Left ventricle myocardium inferior (tissue), 1 donor: Measurements from ENCODE around the gene USP22. TPM values are rescaled to one million over a fixed set of nuclear protein-coding genes. Genes with fewer than 3 reads are reported as not detected.
A peak's percentile ranks its signal among the peaks of the same experiment; 100 is the strongest.

Experiments
- DNase-seq: peaks from one replicate; pipeline ENCODE4 v3.0.0-alpha.2; 2020
- H3K27ac ChIP-seq: fragments of 200-600 bp; replicated peaks from 2 replicates; pipeline ENCODE4 v1.8.0; 2021
- H3K27me3 ChIP-seq: fragments of 200-600 bp; 2 replicates; pipeline ENCODE4 v1.8.0; 2021; ENCODE audit warnings: low read depth
- H3K36me3 ChIP-seq: fragments of 200-600 bp; 2 replicates; pipeline ENCODE4 v1.8.0; 2021
- H3K4me1 ChIP-seq: fragments of 200-600 bp; 2 replicates; pipeline ENCODE4 v1.8.0; 2021
- H3K4me3 ChIP-seq: fragments of 200-600 bp; 2 replicates; pipeline ENCODE4 v1.8.0; 2021; ENCODE audit warnings: mild to moderate bottlenecking, moderate library complexity
- H3K9me3 ChIP-seq: fragments of 200-600 bp; replicated peaks from 2 replicates; pipeline ENCODE4 v1.8.0; 2021
- intact Hi-C: fragments of 100-400 bp; cut with micrococcal nuclease; formaldehyde crosslinking; loops from one replicate; pipeline ENCODE4 v1.11.0; 2022
- total RNA-seq: library from RNA; stranded (reverse); fragmentation: NEBNext Ultra II Directional; extraction: Animal tissue kit (Norgen Biotek cat#: 25700); gene quantifications from one replicate; pipeline ENCODE4 v1.2.1, GENCODE V29; 2021
- TF ChIP-seq, protein P1 (sequence below): fragments of 200-600 bp; IDR thresholded peaks from 2 replicates; pipeline ENCODE4 v1.8.0; 2021; ENCODE audit warnings: antibody characterized with exemption, mild to moderate bottlenecking, borderline replicate concordance
- donor health status: DM: no; HTN: yes; CAD: no; lungs with severe emphysema.

USP22 gene
- total RNA-seq, 1 donor from 2014 or later, result 159 TPM

DNA sequence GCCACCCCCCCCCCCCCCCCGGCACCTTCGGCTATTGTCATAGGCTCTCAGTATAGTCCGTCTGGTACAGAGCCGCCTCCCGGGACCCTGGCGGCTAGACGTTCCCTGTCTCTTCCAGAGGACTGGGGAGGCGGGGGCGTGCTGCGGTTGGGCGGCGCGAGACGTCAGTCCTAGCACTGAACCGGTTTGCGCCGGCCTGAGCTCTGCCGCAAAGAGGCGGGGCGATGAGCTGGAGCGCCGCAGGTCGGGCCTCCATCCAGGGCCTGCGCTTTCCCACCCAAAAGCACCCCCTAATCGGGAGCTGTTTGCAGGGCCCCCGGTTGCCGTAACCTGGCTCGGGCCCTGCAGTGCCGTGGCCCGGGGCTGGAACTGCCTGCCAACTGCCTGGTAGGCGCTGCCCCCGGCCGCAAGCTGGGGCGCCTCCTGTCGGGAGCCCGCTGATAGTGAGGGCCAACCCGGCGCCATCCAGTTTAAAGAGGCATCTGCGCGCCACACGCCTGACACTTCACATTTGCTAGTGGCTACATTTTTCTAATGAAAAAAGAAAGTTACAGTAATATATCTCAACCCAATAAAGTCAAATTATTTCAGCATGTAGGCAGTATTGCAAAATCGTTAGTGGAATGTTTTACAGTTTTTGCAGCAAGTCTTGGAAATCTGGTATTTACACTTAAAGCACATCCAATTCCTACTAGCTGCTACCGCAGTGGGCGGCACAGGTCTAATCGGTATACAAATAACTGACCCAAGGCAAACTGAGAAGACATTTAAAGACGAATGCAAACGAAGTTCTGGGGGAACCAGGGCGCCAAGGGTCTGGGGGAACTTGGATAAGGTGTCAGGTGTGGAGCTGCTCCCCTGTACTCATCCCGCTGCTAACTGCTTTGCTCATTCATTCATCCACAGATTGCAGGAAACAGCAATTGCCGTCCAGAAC is 753 bp upstream of the USP22 start:
- peak; percentile 99 for DNase-seq
- Histone ChIP-seq H3K4me1 (peaks cover 50% of the 10 kb centered on the region), H3K4me3 (peak overlapping the region; percentile 99), H3K36me3 (no peaks in the 10 kb centered on the region), H3K27ac (peak overlapping the region; percentile 100), H3K27me3 (no peaks in the 10 kb centered on the region), H3K9me3 (no peaks in the 10 kb centered on the region)
- intact Hi-C loops, result loop anchor here (5.0 kb wide), 1 partner anchor 84 kb away; the partner anchor contains the start of gene DHRS7B
- TF ChIP-seq, protein P1, sequence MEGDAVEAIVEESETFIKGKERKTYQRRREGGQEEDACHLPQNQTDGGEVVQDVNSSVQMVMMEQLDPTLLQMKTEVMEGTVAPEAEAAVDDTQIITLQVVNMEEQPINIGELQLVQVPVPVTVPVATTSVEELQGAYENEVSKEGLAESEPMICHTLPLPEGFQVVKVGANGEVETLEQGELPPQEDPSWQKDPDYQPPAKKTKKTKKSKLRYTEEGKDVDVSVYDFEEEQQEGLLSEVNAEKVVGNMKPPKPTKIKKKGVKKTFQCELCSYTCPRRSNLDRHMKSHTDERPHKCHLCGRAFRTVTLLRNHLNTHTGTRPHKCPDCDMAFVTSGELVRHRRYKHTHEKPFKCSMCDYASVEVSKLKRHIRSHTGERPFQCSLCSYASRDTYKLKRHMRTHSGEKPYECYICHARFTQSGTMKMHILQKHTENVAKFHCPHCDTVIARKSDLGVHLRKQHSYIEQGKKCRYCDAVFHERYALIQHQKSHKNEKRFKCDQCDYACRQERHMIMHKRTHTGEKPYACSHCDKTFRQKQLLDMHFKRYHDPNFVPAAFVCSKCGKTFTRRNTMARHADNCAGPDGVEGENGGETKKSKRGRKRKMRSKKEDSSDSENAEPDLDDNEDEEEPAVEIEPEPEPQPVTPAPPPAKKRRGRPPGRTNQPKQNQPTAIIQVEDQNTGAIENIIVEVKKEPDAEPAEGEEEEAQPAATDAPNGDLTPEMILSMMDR, result peak; percentile 90

DNA sequence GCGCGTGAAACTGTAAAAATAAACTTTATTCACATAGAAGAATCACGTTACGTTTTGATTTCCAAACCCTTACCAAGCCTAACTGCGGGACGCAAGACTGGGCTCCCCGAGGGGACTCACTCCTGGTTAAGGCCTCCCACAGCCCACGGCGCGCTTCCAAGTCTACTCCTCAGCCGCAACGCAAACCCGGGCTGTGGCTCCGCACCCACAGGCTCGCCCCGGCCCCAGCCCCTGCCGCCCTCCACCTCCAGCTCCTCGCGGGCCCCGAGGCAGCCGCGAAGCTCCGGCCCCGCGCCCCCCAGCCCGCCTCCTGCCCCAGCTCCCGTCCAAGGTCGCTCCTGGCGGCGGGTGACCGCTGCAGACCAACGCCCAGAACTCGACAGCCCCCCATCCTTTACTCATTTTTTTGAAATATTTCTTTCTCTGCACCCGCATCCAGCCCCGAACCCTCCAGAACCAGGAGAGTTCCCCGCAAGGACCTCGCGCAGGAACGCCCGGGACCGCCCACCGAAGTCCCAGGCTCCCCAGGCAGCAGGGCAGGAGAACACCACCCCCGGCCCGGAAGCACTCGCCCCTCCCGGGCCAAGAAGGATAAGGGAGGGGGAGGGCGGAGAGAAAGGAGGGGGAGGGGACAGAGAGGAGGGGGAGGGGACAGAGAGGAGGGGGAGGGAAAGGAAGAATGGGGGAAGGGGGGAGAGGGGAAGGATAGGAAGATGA is 912 bp downstream of the USP22 start:
- peaks cover 66% of the 10 kb centered on the region for H3K4me1 ChIP-seq
- peak overlapping the region; percentile 99 for H3K4me3 ChIP-seq
- peak; percentile 90 for DNase-seq
- intact Hi-C loops, result loop anchor here (5.0 kb wide), 1 partner anchor 85 kb away; the partner anchor contains the start of gene DHRS7B
- H3K9me3 ChIP-seq, result no peaks in the 10 kb centered on the region
- H3K27me3 ChIP-seq, result no peaks in the 10 kb centered on the region
- peak overlapping the region; percentile 100 for H3K27ac ChIP-seq
- TF ChIP-seq, protein P1, result no peak
- H3K36me3 ChIP-seq, result no peaks in the 10 kb centered on the region

DNA sequence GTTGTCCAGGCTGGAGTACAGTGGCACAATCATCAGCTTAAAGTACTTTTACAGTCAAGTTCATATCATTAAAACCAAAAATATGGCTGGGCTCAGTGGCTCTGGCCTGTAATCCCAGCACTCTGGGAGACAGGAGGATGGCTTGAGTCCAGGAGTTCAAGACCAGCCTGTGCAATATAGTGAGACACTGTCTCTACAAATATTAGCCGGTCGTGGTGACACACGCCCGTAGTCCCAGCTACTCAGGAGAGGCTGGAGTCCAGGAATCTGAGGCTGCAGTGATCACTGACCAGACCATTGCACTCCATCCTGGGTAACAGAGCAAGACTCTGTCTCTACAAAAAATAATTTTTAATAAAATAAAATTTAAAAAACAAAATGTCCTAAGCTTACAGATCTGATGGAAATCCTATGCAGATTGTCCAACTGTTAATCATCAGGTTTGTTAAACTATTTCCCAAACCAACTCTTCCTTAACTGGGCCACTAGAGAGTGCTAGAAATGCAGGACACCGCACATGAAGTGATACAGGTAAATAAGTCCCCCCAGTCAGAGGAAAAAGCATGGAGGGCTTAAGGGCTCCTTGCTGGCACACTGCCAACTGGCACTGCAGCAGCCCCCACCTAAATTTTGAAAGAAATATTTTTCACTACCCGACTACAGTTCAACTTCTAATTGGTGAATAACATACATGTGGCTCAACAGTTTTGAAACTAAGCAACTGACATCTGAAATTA is 2.8 kb downstream of the USP22 start:
- no peak for DNase-seq
- no peaks in the 10 kb centered on the region for H3K36me3 ChIP-seq
- peak overlapping the region; percentile 99 for H3K4me3 ChIP-seq
- H3K4me1 ChIP-seq, result peaks cover 85% of the 10 kb centered on the region
- no peaks in the 10 kb centered on the region for H3K9me3 ChIP-seq
- intact Hi-C loops, result loop anchor here (5.0 kb wide), 1 partner anchor 87 kb away; the partner anchor contains the start of gene DHRS7B
- H3K27me3 ChIP-seq, result no peaks in the 10 kb centered on the region
- H3K27ac ChIP-seq, result peak overlapping the region; percentile 100
- TF ChIP-seq, protein P1, result peak; percentile 46

DNA sequence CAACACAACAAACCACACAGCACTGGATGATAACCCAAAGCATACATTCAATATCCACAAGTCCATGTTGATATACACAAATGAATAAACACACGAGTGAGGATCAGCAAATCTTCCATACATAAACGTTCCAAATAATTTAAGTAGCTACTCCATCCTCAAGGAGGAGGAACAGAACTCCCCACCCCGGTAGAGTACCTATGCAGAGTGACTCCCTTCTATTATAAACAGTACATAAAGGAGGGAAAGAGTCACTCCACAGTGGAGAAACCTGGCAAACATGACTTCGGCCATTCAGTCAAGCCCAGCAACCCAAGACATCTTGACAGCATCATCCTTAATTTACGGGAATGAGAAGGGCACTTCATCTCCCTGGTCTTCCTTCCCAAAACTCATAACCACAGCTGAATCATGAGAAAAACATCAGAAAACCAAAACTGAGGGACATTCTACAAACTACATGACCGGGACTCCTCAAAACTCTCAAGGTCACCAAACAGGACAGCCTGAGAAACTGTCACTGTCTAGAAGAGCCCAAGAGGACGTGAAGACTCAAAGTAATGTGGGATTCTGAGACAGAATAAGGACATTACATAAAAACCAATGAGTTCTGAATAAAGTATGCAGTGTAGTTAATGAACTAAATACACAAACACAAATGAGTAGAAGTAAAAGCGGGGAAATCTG is 5.6 kb downstream of the USP22 start:
- TF ChIP-seq, protein P1, result no peak
- peak overlapping the region; percentile 13 for H3K27ac ChIP-seq

More for the DNA sequence above, 5.6 kb downstream of the USP22 start:
- H3K36me3 ChIP-seq, result no peaks in the 10 kb centered on the region
- no peaks in the 10 kb centered on the region for H3K27me3 ChIP-seq
- no peak for DNase-seq
- H3K9me3 ChIP-seq, result no peaks in the 10 kb centered on the region
- H3K4me3 ChIP-seq, result peak overlapping the region; percentile 8
- peaks cover 98% of the 10 kb centered on the region for H3K4me1 ChIP-seq
- intact Hi-C loops, result no loop called here
